GM10847 (cell line): ENCODE results near the gene FRMD4B.

Experiments
- POLR2A ChIP-seq: IDR thresholded peaks from 2 replicates; pipeline ENCODE4 v1.6.1; 2011; ENCODE audit not compliant: insufficient read length; ENCODE audit errors: extremely low read depth

The FRMD4B gene

DNA sequence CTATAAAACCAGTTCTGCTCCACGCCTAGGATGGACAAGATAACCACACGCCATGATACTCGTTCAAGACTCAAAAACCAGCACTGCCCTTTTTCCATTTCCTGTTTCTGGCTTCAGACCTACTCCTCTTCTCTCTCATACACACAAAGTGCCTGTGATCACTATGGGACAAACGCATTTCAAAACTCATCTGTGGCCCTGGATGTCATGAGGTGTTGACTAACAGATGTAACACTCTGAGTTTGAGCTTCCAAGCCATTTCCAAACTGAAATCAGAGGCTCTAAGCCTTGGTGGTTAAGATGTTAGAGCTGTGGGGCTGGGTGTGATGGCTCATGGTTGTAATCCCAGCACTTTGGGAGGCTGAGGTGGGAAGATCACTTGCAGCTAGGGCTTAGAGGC is 207.8 kb downstream of the FRMD4B start:
- TF ChIP-seq POLR2A = no peak

- TF ChIP-seq POLR2A = no peak
These were observed 210.8 kb downstream of the FRMD4B start for GRCh38 chr3:69174871-69175737.

GRCh38 chr3:69174445-69174844 is 211.4 kb downstream of the FRMD4B start:
- TF ChIP-seq POLR2A = no peak

DNA sequence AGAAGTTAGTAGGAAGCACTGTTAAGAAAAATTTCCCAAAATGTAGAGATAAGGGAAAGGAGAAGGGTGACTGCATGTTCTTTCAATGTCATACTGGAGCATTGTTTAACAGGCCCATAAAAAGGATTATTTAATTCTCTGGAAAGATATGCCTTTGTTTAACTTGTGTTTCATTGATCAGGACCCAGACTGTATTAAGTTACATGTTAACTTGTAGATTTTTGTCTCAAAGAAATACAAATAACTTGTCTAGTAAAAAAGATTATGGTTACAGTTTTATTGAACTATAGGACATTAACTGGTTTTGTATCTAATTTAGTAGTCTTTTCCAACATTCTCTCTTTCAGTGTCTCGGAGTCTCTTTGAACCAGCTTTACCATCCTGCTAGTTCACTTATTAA is 213.8 kb downstream of the FRMD4B start:
- TF ChIP-seq POLR2A = no peak

DNA sequence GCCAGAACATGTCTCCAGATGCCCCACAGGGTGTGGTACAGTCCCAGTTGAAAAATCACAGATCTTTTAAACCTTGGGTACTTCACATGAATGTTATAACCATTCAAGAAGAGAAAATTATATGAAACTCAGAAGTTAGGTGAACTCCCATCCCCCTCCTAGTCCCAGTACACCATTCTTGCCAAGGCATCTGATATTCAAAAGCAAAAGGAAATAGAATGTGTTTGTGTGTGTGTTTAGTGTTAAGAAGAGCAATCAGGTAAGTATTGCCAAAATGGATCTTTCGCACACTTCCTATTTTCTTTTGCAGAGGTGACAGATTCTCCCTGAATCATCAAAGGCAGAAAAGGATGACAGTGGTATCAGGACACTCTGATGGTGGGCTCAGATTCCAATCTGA is 219.4 kb downstream of the FRMD4B start:
- no peak for TF ChIP-seq POLR2A

DNA sequence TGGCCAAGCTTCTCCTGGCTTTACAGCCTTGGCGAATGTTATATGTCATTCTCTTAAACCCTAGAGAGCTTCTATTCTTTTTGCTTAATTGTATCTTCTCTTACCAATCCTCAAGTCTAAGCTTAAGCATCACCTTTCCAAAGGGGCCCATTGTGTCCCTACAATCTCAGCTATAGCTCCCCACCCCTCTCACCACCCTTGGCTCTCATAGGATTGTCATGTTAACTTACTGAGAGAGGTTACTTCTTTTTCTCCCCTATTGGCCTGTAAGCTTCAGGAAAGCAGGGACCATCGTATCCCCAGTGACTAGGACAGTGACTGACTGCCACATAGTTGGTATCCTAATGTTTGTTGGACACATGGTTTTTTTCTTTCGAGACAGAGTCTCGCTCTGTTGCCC is 220.1 kb downstream of the FRMD4B start:
- no peak for TF ChIP-seq POLR2A

DNA sequence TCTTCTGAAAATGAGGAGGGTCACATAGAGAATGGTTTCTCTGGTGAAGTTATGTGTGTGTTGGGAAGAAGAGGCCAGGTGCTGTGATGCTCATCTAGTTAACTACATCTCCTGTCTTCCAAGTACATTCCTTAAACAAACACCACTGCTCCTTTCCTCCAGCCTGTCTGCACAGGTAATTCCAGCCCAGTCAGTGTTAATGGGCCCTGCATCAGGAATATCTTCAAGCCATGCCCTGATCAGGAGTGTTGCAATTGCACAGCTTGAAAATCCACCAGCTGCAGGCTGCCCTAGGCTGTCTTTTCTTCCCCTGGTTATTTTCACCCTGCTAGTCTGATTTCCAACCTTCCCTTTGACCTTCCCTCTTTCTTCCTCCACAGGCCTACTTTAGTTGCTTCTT is 221.6 kb downstream of the FRMD4B start:
- TF ChIP-seq POLR2A = no peak

DNA sequence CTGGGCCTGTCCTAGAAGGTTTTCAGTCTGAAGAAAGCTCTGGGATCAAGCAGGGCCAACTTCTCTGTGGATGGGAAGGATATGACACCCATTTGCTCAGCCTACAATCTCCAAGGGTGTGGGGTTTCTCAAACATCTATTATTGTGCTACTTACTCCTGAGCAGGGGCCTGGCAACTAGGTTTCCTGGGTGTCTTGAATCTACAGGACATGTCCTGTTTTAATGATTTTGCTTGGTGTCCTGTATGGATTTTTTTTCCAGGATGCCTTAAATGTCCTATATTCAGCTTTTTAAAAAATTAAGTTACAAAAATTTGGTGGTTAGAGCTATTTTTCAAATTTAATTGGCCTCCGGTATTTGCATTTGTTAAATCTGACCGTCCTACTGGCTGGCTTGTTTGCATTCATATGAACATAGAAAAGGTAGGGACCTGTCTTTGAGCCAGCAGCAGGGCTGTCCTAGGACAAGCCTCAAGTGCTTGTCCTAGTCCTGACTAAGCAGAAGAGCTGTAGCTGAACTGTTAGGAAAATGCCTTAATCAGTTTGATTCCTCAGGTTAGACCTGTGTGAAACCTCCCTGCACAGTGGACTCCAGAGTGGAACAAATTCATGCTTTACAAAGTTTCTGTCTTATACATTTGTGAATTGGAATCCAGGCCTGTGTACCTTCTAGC is 223.4 kb downstream of the FRMD4B start:
- no peak for TF ChIP-seq POLR2A

DNA sequence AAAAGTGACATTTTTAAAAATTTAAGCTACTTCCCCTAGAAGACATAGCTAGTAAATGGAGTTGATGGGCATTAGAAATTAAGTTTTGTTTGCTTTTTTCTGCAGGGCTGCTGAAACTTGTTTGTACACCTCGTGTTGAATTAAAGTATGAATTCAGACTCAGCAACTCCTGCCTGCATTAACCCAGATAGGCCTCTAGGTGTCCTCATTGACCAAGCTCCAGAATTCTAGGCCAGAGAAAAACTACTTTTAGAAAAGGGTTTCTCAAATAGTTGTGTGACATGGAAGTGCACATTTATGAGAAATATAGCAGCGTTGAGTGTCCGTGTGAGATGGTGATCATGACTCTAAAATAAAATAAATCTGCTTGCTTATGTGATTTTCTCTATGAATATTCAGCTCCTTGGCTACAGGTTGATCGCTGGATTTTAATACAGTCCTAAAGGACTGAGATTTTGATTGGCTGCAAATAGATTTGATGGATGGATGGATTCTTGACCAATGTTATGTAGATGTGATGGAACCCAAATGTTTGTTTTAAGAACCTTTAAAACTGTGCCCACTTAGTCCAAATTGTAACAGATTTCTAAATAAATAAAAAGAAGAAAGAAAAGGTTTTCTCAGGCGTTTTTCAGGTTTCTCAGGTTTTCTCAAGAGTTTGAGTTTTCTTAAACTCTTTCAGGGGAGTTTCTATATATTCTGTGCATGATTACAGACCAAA is 224.1 kb downstream of the FRMD4B start:
- TF ChIP-seq POLR2A = no peak

DNA sequence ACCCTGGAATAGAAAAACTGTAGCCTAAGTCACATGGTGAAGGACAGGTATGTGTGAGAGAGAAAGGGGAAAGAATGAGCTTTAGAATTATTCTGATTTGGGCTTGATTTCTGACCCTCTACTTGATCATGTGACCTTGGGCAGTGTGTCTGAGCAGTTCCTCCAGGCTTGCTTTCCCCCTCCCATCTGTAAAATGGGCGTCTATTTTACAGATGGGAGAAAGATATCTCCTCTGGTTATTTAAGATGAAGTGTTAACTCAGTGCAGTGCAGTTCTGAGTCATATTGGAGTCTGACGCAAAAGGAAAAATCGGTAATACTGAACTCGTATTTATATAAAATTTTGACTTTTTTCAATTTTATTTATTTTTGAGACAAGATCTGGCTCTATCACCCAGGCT is 225.4 kb downstream of the FRMD4B start:
- no peak for TF ChIP-seq POLR2A

- no peak for TF ChIP-seq POLR2A
These were observed 225.8 kb downstream of the FRMD4B start for GRCh38 chr3:69160107-69160506.

- TF ChIP-seq POLR2A = no peak
These were observed 236.3 kb downstream of the FRMD4B start for GRCh38 chr3:69149586-69149985.

GRCh38 chr3:69145688-69146087 is 240.2 kb downstream of the FRMD4B start:
- no peak for TF ChIP-seq POLR2A

GRCh38 chr3:69144631-69145245 is 241.2 kb downstream of the FRMD4B start:
- no peak for TF ChIP-seq POLR2A

DNA sequence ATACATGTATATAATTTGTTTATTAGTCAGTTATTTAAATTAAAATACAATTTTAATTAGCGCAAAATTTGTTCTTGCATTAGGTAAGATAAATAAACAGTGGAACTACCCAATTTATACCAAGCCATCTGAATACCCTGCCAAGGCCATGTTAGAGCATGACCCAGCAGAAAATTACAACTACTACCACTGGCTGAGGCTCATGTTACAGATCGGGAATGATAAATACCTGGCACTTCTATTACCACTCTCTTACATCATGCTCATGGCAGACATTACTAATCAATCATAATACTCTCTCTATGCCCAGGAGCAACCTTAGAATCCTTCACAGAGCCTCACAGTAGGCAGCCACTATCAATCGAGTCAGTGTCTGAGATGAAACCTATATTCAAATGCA is 242.3 kb downstream of the FRMD4B start:
- TF ChIP-seq POLR2A = no peak
